CD4-positive, alpha-beta memory T cell (primary cell): ENCODE results near the gene CHD9. TPM values are rescaled to one million over a fixed set of nuclear protein-coding genes. Genes with fewer than 3 reads are reported as not detected.

Experiments
- CTCF ChIA-PET: fragments of 350-600 bp; sonication (Branson Sonifier 250); formaldehyde crosslinking; loops from one replicate; lab custom pipeline; 2021; ENCODE audit warnings: inconsistent platforms; ENCODE audit not compliant: partially characterized antibody; lab: Charles Lee
- POLR2A ChIA-PET: fragments of 350-600 bp; sonication (Branson Sonifier 250); formaldehyde crosslinking; loops from one replicate; lab custom pipeline; 2021; ENCODE audit not compliant: partially characterized antibody; lab: Charles Lee
- DNase-seq, 5 donors: peaks; one replicate each; pipeline versions ENCODE4 v3.0.0 to v3.0.0-alpha.2; 2020 to 2022; ENCODE audit warnings: mixed read lengths in 1 of 5
- H3K27ac ChIP-seq: one replicate; pipeline ENCODE4 v1.7.0; 2013; ENCODE audit warnings: low read depth, low read length
- H3K27me3 ChIP-seq: 2 replicates; pipeline ENCODE4 v1.7.0; 2013; ENCODE audit warnings: mild to moderate bottlenecking, low read length, moderate library complexity; ENCODE audit not compliant: insufficient read depth
- H3K36me3 ChIP-seq: 2 replicates; pipeline ENCODE4 v1.7.0; 2013; ENCODE audit warnings: mild to moderate bottlenecking, low read length, moderate library complexity; ENCODE audit not compliant: insufficient read depth
- H3K4me1 ChIP-seq: 2 replicates; pipeline ENCODE4 v1.7.0; 2013; ENCODE audit warnings: mild to moderate bottlenecking, low read length, moderate library complexity; ENCODE audit not compliant: insufficient read depth
- H3K4me3 ChIP-seq, 2 donors: one replicate each; pipeline ENCODE4 v1.7.0; 2013; ENCODE audit warnings: low read length in 2 of 2, mild to moderate bottlenecking in 1 of 2
- H3K9me3 ChIP-seq, 2 donors: one replicate each; pipeline ENCODE4 v1.7.0; 2013; ENCODE audit warnings: low read length in 2 of 2, control low read depth in 1 of 2; ENCODE audit not compliant: control insufficient read depth in 1 of 2
- H3K27ac Mint-ChIP-seq, 7 donors: one replicate each; pipeline ENCODE4 v1.8.0; 2020 to 2021; ENCODE audit warnings: mixed read lengths in 7 of 7, mild to moderate bottlenecking in 6 of 7, inconsistent platforms in 3 of 7, moderate library complexity in 3 of 7
- H3K27me3 Mint-ChIP-seq, 2 donors: one replicate each; pipeline ENCODE4 v1.8.0; 2020 to 2021; ENCODE audit warnings: mixed read lengths in 2 of 2
- H3K36me3 Mint-ChIP-seq, 2 donors: one replicate each; pipeline ENCODE4 v1.8.0; 2020 to 2021; ENCODE audit warnings: mixed read lengths in 2 of 2, inconsistent platforms in 1 of 2, mild to moderate bottlenecking in 1 of 2
- H3K4me1 Mint-ChIP-seq, 4 donors: one replicate each; pipeline ENCODE4 v1.8.0; 2020 to 2021; ENCODE audit warnings: mixed read lengths in 4 of 4, mild to moderate bottlenecking in 1 of 4
- H3K4me3 Mint-ChIP-seq, 8 donors: one replicate each; pipeline ENCODE4 v1.8.0; 2020 to 2021; ENCODE audit warnings: mixed read lengths in 8 of 8, mild to moderate bottlenecking in 7 of 8, moderate library complexity in 6 of 8, inconsistent platforms in 3 of 8
- H3K9me3 Mint-ChIP-seq, 8 donors: one replicate each; pipeline ENCODE4 v1.8.0; 2020 to 2021; ENCODE audit warnings: mixed read lengths in 8 of 8, mild to moderate bottlenecking in 5 of 8, inconsistent platforms in 3 of 8, moderate library complexity in 1 of 8
- intact Hi-C: fragments of 100-400 bp; cut with micrococcal nuclease; formaldehyde crosslinking; loops from one replicate; pipeline ENCODE4 v1.15.1; 2023
- polyA plus RNA-seq, 2 donors: library from polyadenylated mRNA; unstranded; fragments of 300-500 nt; fragmentation: Illumina TruSeq; gene quantifications; one replicate each; pipeline ENCODE4 v1.2.3, GENCODE V29; 2021
- total RNA-seq, 2 experiments: library from RNA; stranded (reverse); gene quantifications; one replicate each; pipeline ENCODE4 v1.2.3, GENCODE V29; 2021

CHD9 gene
- total and polyA plus RNA-seq, 4 experiments from 2014 or later, result 22.9 to 49.7 (median 39.5) TPM

- peak overlapping the region in 1 of 8 donors; percentile 87 for H3K4me3 Mint-ChIP-seq
- intact Hi-C loops, result loop anchor here (1.0 to 5.0 kb wide), 3 partner anchors 62 to 241 kb away; partner anchors contain the start of gene RBL2
- peak overlapping the region; percentile 71 to 91 (median 88) for H3K27ac Mint-ChIP-seq
- no peaks in the 10 kb centered on the region for H3K9me3 Mint-ChIP-seq
- Histone ChIP-seq H3K4me1 (peaks cover 10% of the 10 kb centered on the region), H3K9me3 (no peaks in the 10 kb centered on the region), H3K27ac (peak overlapping the region; percentile 27), H3K4me3 (peak overlapping the region; percentile 52 to 59), H3K27me3 (no peaks in the 10 kb centered on the region), H3K36me3 (no peaks in the 10 kb centered on the region)
- ChIA-PET CTCF (interaction anchor here (0.6 to 1.0 kb wide), 2 partner anchors 123 to 137 kb away, joined by 3 read pairs; no protein-coding TSS in a partner anchor), POLR2A (interaction anchor here (0.9 to 2.1 kb wide), 6 partner anchors 61 to 130 kb away, joined by 3 to 15 read pairs (median 6); partner anchors contain the start of genes AKTIP and RBL2)
- peaks cover 0 to 3% of the 10 kb centered on the region in 2 donors for H3K27me3 Mint-ChIP-seq
- H3K36me3 Mint-ChIP-seq, result peaks cover 0 to 1% of the 10 kb centered on the region in 2 donors
- H3K4me1 Mint-ChIP-seq, result peaks cover 14 to 21% (median 18%) of the 10 kb centered on the region in 4 donors
- DNase-seq, result peak; percentile 74 to 84 (median 81)
Measured at GRCh38 chr16:53372992-53373871, 318.4 kb downstream of the CHD9 start.

GRCh38 chr16:53374800-53375199 lies 320.0 kb downstream of the CHD9 start:
- no peaks in the 10 kb centered on the region for H3K9me3 Mint-ChIP-seq
- no peak overlapping the region for H3K27ac ChIP-seq
- H3K27ac Mint-ChIP-seq, result peak overlapping the region in 4 of 7 donors; percentile 25 to 84 (median 58)
- no peaks in the 10 kb centered on the region for H3K9me3 ChIP-seq
- DNase-seq, result peak in 1 of 5 donors; percentile 21
- no peak overlapping the region for H3K4me3 ChIP-seq
- no peaks in the 10 kb centered on the region for H3K27me3 ChIP-seq
- H3K36me3 Mint-ChIP-seq, result peaks cover 1 to 4% of the 10 kb centered on the region in 2 donors
- H3K4me1 ChIP-seq, result peaks cover 10% of the 10 kb centered on the region
- H3K27me3 Mint-ChIP-seq, result no peaks in the 10 kb centered on the region
- H3K4me1 Mint-ChIP-seq, result peaks cover 19 to 22% (median 21%) of the 10 kb centered on the region in 4 donors
- no peaks in the 10 kb centered on the region for H3K36me3 ChIP-seq
- POLR2A ChIA-PET, result interaction anchor here (0.7 to 1.6 kb wide), 3 partner anchors 60 to 144 kb away, joined by 3 to 5 read pairs (median 4); partner anchors contain the start of gene RBL2
- peak overlapping the region in 4 of 8 donors; percentile 29 to 82 (median 52) for H3K4me3 Mint-ChIP-seq
- CTCF ChIA-PET, result no interaction called here
- intact Hi-C loops, result loop anchor here (2.0 to 5.0 kb wide), 2 partner anchors 128 to 242 kb away; partner anchors contain the start of gene AKTIP

- Histone ChIP-seq H3K4me3 (no peak overlapping the region), H3K27me3 (no peaks in the 10 kb centered on the region), H3K9me3 (no peaks in the 10 kb centered on the region), H3K36me3 (no peaks in the 10 kb centered on the region), H3K27ac (no peak overlapping the region), H3K4me1 (peaks cover 2% of the 10 kb centered on the region)
- no peaks in the 10 kb centered on the region for H3K27me3 Mint-ChIP-seq
- H3K4me3 Mint-ChIP-seq, result no peak overlapping the region
- H3K9me3 Mint-ChIP-seq, result peaks cover 0 to 4% (median 0%) of the 10 kb centered on the region in 8 donors
- H3K4me1 Mint-ChIP-seq, result peaks cover 18 to 22% (median 21%) of the 10 kb centered on the region in 4 donors
- no peak for DNase-seq
- POLR2A ChIA-PET, result interaction anchor here (1.2 kb wide), 1 partner anchor 79 kb away, joined by 3 read pairs; no protein-coding TSS in a partner anchor
- CTCF ChIA-PET, result interaction anchor here (0.7 kb wide), 1 partner anchor 58 kb away, joined by 3 read pairs; no protein-coding TSS in a partner anchor
- H3K27ac Mint-ChIP-seq, result no peak overlapping the region
- peaks cover 6 to 19% of the 10 kb centered on the region in 2 donors for H3K36me3 Mint-ChIP-seq
- intact Hi-C loops, result no loop called here
Measured at GRCh38 chr16:53378138-53378537, 323.3 kb downstream of the CHD9 start.

Other genes starting within 250 kb of the CHD9 start
- not detected for gene CHD9NB, start 2.1 kb upstream of the CHD9 start, total RNA-seq
- gene CHD9NB, start 2.1 kb upstream of the CHD9 start, polyA plus RNA-seq, result not detected